ENCODE measurements around the gene ASAP2. TPM values are rescaled to one million over a fixed set of nuclear protein-coding genes. Genes with fewer than 3 reads are reported as not detected.

ASAP2 gene
- total and polyA plus RNA-seq, 9 of the 15 experiments (the other 6 are each of a cell fraction or from before 2014, with no cell fraction given): 0.06 to 4.3 (median 3.1) TPM

DNA sequence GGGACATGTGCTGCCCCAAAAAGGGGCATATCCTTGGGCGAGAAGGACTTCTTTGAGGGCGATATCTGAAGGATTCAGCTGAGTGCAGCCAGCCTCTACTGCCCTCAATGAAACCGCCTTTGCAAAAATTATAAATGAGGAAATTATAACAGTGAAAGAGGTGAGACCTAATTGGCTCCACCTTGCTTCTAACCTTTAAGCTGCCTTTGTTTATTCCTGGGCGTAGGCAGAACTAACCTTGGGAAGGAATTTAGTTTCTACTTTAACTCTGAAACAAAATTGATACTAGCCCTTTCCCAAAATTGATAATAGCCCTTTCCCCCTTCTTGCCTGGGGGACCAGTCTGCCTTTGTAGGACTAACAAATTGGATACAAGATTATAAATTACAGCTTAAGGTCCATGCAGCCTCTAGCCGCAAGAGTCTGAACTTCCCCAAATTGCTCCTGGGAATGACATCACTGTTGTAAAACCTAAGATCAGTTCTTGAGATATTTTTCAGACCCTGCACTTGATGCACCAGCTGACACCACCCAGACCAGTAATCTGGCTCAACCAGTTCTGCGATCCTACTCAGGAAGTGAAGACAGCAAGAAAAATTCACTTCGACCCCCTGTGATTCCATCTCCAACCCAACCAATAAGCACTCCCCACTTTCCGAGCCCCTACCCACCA lies 36.0 kb upstream of the ASAP2 start (continued):
- TF ChIP-seq, protein P1, sequence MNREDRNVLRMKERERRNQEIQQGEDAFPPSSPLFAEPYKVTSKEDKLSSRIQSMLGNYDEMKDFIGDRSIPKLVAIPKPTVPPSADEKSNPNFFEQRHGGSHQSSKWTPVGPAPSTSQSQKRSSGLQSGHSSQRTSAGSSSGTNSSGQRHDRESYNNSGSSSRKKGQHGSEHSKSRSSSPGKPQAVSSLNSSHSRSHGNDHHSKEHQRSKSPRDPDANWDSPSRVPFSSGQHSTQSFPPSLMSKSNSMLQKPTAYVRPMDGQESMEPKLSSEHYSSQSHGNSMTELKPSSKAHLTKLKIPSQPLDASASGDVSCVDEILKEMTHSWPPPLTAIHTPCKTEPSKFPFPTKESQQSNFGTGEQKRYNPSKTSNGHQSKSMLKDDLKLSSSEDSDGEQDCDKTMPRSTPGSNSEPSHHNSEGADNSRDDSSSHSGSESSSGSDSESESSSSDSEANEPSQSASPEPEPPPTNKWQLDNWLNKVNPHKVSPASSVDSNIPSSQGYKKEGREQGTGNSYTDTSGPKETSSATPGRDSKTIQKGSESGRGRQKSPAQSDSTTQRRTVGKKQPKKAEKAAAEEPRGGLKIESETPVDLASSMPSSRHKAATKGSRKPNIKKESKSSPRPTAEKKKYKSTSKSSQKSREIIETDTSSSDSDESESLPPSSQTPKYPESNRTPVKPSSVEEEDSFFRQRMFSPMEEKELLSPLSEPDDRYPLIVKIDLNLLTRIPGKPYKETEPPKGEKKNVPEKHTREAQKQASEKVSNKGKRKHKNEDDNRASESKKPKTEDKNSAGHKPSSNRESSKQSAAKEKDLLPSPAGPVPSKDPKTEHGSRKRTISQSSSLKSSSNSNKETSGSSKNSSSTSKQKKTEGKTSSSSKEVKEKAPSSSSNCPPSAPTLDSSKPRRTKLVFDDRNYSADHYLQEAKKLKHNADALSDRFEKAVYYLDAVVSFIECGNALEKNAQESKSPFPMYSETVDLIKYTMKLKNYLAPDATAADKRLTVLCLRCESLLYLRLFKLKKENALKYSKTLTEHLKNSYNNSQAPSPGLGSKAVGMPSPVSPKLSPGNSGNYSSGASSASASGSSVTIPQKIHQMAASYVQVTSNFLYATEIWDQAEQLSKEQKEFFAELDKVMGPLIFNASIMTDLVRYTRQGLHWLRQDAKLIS (CRISPR knock-in tag; IDR thresholded peaks at IDR 0.05): no peak
- TF ChIP-seq GTF2E2 (tag; IDR thresholded peaks at IDR 0.05) (0 out of 2 replicates have a peak, but pooled peaks have one; percentile 43), ZBTB17 (CRISPR knock-in tag; IDR thresholded peaks at IDR 0.05) (no peak), BHLHE40 (IDR thresholded peaks at IDR 0.05; ENCODE audit: low read length) (peak; percentile 16; the same call in 1 of the 2 replicates), DDX20 (tag; IDR thresholded peaks at IDR 0.05; ENCODE audit: low read depth) (no peak), ZNF778 (CRISPR knock-in tag; IDR thresholded peaks at IDR 0.05) (no peak), FIP1L1 (IDR thresholded peaks at IDR 0.05; ENCODE audit: low read depth, low read length, poor library complexity, severe bottlenecking) (no peak), MCM5 (IDR thresholded peaks at IDR 0.05; ENCODE audit: low read depth) (no peak), GTF2A2 (tag; IDR thresholded peaks at IDR 0.05) (no peak), FOXJ3 (CRISPR knock-in tag; IDR thresholded peaks at IDR 0.05) (no peak), RBM34 (IDR thresholded peaks at IDR 0.05; ENCODE audit: borderline replicate concordance, insufficient read depth, low read length) (no peak), POLR2A (conservative IDR thresholded peaks at IDR 0.05) (no peak), JUN (IDR thresholded peaks at IDR 0.05; ENCODE audit: borderline replicate concordance, low read depth, low read length) (peak; percentile 80), JUN (CRISPR knock-in tag; IDR thresholded peaks at IDR 0.05; ENCODE audit: borderline replicate concordance) (no peak), CREBBP (IDR thresholded peaks at IDR 0.05; ENCODE audit: low read depth, low read length) (no peak), TEAD4 (IDR thresholded peaks at IDR 0.05; ENCODE audit: low read length) (peak; percentile 42; the same call in 1 of the 2 replicates), TEAD4 (CRISPR knock-in tag; IDR thresholded peaks at IDR 0.05; ENCODE audit: borderline replicate concordance) (no peak), MTA1 (IDR thresholded peaks at IDR 0.05; ENCODE audit: borderline replicate concordance) (no peak), SMARCE1 (IDR thresholded peaks at IDR 0.05) (peak; percentile 73; the same call in 1 of the 2 replicates), ETS2 (tag; IDR thresholded peaks at IDR 0.05; ENCODE audit: borderline replicate concordance, poor library complexity, severe bottlenecking) (no peak)
- TF ChIP-seq, protein P2, sequence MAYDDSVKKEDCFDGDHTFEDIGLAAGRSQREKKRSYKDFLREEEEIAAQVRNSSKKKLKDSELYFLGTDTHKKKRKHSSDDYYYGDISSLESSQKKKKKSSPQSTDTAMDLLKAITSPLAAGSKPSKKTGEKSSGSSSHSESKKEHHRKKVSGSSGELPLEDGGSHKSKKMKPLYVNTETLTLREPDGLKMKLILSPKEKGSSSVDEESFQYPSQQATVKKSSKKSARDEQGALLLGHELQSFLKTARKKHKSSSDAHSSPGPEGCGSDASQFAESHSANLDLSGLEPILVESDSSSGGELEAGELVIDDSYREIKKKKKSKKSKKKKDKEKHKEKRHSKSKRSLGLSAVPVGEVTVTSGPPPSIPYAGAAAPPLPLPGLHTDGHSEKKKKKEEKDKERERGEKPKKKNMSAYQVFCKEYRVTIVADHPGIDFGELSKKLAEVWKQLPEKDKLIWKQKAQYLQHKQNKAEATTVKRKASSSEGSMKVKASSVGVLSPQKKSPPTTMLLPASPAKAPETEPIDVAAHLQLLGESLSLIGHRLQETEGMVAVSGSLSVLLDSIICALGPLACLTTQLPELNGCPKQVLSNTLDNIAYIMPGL (CRISPR knock-in tag; IDR thresholded peaks at IDR 0.05): no peak
- TF ChIP-seq, protein P3, sequence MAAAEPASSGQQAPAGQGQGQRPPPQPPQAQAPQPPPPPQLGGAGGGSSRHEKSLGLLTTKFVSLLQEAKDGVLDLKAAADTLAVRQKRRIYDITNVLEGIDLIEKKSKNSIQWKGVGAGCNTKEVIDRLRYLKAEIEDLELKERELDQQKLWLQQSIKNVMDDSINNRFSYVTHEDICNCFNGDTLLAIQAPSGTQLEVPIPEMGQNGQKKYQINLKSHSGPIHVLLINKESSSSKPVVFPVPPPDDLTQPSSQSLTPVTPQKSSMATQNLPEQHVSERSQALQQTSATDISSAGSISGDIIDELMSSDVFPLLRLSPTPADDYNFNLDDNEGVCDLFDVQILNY (CRISPR knock-in tag; IDR thresholded peaks at IDR 0.05): 0 out of 2 replicates have a peak, but pooled peaks have one; percentile 36
